MV-4-11 (cell line): Measurements from ENCODE around the gene TWF2.

Experiments
- DNase-seq: peaks from one replicate; lab custom pipeline; 2025; lab: John Stamatoyannopoulos, UW

The TWF2 gene

DNA sequence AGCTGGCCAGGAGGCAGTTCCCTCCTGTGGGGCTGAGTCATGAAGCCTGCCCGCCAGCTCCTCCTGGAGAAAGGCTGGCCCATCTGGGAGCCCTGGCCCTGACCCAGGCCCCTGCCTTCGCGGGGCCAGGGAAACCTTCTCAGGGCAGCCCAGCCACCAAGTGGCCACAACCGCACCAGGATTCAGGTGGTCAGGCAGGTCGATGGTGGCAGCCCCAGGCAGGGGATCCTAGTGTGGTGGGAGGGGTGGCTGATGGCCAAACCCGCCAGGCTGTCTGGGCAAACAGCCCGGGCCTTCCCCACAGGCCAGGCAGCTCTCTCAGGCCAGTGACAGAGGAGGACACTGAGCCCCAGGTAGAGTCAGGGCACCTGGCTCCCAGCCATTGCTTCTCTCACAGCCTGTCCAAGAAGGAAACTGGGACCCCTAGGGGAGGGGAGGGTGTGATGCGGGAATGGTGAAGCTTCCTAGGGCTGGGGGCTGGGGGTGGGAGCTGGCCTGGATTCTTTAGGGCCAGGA, 1.2 kb downstream of the TWF2 start:
- DNase-seq, result peak; percentile 65

DNA sequence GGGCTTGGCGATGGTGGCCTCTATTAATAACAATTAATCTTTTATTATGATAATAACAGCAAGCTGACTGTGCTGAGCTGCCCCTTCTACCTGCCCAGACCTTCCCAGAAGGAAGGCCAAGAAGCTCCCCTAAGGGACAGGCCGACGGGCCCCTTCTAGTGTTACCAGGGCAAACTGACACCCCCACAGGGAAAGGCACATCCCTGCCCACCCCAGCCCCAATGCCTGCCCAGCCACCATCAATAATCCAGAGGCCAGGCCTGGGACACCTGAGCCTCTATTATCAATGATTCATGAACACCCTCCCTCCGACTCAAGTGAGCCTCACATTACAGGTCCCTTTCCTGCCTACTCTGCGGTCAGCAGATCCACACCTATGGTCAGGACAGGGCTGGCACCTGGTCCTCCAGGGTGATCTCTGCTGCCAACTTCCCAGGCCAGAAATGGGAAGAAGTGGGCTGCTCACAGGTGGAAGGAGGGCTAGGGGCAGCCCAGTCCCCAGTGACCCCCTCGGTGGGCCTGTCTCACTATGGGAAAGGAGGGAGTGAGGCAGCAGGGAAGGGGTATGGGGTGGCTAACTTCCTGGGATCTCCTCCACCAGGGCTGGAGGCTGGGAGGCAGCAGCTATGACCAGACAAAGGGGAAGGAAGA, 1.8 kb downstream of the TWF2 start:
- no peak for DNase-seq

DNA sequence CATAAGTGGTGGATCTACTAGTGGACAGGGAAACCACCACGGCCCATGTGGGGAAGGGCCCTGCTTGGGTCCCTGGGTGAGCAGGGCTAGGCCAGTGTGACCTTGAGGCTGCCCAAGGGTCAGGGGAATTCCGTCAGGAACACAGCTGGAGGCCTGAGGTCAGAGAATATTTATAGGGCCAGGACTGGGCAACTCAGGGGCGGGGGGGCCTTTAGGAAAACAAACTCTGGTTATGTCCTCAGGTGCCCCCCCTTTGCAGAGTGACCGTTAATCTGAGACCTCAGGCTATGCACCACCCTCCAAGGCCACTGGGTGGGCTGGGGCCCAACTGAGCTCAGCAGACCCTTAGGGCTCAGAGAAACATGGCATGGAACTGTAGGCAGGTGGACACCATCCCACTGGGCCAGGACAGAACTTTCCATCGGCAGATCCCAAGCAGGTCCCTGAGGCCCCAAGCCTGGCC, 2.5 kb downstream of the TWF2 start:
- DNase-seq, result no peak

DNA sequence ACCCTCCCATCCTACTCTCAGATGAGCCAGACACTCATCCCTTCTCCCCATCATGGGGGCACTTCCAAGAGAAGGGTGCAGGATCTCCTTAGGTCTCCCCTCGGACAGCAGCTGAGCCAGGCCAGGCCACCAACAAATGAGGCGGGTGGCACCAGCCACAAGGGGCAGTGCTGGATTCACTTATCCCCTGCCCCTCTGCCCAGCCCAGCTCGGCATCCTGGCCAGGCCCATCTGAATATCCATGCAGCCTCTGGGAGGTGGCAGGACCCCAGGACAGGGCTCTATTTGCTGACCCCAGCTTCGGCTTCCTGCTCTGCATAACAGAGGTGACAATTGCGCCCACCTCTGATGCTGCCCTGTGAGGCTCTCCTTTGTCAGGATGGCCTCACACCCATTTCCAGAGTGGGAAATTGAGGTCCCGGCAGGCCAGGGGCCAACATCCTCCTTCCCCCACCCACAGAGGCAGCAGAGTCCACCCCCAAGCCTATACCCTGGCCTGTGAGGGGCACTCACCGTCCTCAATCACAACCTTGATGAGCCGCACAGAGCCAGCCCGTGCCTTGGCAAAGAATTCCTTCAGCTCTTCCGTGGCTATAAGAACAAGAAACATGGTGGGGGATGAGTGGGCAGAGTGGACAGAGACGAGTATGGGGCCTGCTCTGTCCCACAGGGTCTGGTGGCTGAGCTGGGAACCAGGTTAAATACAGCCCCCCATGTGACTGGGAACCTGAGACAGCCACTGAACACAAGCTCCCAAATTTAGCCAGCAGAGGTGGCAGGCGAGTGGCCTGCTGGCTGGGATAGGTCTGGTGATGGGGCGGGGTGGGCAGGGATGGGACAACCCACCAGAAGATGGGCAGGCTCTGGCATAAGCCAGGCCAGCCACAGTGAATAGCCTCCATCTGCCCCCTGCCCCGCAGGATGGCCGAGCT, 4.2 kb downstream of the TWF2 start:
- DNase-seq, result no peak

DNA sequence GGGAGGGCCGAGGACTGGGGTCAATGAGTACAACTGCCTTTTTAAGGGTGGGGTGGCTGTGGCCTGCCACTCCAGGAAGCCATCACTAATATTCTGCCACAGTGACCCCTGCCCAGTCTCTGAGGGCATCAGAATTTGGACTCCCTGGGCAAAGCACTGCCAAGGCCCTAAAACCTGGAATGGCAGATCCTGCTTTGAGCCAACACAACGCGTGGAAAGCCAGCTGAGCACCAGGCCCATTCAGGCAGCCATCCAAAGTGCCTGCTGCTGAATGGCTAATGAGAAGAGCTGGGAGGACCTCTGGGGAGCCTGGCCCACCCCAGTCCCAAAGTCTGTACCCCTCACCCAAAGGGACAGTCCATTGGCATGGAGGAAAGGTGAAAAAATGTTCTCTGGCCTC, 5.0 kb downstream of the TWF2 start:
- DNase-seq, result no peak

DNA sequence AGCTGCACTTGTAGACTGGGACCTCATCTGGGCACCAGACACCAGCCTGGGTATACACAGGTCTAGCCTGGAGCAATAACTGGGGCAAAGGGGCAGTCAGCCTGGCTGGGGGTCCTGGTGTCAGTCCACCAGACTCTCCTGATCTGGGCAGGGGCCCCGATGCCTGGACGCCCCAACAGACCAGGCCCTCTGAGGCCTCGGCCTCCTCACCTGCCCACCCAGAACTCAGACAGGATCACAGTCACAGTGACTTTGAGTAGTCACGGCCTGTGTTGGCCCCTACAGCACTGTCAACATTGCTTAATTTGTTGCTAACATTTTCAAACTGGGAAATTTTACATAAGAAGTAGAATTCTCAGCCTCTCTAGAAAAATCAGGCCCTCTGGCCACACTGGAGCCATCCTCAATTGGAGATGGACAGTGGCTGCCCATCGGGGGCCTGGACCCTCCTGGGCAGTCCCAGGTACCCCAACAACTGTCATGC, 5.8 kb downstream of the TWF2 start:
- no peak for DNase-seq

DNA sequence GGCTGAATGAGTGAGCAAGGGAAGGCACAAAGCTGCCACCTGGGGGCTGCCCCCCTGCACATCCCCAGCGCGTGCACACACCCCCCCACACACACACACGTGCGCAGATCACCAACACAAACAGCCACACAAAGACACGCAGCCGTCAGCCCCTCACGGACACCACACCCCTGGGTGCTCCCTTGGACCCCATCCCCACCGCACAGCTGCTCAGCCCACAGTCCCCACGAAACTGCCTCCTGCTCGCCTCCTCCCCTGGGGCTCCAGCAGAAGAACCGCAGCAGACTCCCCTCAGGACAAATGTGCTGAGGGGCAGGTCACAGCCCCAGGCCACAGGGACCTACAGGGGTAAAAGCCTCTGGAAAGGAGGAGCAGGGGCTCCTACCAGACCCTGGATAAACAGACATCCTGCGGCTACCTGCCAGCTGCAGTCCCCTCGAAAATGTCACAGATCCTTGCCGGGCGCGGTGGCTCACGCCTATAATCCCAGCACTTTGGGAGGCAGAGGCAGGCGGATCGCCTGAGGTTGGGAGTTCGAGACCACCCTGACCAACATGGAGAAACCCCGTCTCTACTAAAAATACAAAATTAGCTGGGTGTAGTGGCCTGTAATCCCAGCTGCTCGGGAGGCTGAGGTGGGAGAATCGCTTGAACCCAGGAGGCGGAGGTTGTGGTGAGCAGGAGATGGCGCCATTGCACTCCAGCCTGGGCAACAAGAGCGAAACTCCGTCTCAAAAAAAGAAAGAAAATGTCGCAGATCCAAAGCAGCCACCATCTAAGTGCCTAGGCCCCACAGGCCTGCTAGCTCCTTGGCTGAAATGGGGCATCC, 6.5 kb downstream of the TWF2 start:
- DNase-seq, result peak; percentile 16

DNA sequence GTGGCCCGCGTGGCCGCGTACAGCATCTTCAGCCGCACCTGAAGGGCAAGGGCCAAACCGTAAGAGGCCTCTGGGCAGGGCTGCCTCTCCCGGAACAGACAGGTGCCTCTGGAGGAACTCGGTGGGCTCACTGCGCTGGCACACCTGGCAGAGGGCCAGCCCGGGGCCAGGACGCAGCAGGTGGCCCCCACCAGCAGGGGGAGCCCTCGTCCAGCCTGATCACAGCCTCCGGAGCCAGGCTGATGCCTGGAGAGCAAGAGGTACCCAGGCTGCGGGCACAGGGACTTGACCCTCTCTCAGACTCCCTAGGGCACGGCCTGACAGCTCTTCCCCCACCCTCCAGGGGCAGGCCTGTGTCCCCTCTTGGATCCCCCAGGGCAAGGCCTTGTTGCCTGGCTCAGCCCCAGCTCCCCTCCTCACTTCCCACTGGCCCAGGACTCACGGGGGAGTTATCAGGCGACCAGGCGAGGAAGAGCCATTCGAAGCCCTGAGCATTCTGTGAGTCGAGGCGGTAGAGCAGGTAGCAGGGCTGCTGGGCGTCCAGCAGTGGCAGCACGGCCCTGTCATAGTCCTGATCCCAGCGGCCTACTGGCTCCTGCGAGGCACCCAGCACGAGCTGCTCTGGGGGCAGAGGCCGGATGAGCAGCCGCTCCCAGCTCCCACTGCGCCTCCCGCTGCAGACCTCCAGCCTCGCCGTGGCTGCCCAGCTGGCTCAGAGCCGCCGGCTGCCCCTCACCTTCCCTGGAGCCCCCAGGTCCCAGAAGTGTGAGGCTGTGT, 7.3 kb downstream of the TWF2 start:
- DNase-seq, result peak; percentile 38

DNA sequence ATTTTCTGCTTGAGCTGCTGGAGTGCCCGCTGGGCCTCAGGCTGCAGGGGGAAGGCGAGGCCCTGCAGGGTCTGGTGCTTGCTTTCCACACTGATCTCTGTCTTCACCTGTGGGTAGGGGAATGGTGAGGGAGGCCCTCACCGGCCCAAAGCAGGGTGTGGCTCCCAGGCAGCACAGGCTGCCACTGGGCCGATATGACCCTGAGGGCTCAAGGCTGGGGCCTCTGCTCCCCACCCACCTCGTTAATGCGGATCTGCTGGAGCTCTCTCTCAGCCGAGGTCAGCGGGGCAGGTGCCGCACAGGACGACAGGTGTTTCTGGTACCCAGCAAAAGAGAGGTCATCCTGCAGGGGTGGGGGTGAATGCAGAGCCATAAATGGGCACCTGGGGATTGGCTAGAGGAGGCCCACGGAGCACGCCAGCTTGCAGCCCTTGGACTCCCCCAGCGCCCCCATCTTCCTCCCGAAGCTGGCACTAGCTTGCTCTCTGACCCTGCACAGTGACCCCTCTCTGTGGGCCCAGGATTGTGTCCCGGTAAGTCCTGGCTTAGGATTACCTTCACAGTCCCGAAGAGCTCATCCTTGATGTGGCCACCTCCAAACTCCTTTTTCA, 8.0 kb downstream of the TWF2 start:
- DNase-seq, result no peak

DNA sequence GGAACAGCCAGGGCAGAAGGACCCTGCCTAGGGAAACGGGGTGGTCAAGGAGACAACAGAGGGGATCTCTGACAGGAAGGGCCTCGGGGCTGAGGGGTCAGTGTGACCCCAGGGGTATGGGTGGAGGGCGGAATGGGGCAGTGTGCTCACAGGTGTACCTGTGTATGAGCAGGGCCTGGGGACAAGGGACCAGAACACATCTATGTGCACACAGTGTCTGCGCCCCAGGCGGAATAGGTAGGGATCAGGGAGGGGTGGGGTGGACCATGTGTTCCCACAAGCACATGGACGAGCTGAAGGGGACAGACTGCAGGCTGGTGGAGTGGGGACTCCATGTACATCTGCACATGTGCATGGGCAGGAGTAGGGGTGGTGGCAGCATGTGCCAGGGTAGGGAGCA, 8.5 kb downstream of the TWF2 start:
- DNase-seq, result no peak

DNA sequence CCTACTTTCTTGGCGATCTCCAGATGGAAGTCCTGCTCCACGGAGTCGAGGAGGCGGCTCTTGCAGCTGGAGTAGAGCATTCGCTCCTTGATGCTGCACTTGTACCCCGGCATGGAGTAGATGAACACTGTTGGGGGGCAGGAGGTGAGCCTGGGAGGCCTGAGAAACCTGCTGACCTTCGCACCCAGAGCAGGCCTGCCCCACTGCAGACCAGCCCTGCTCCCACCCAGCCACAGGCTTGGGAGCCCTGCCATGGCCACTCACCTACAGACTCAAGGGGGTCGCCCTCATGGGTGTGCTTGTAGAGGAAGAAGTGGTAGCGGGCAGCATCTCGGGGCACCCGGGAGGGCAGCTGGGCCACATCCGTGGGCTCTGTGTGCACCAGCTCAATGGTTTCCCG, 9.3 kb downstream of the TWF2 start:
- DNase-seq, result no peak

DNA sequence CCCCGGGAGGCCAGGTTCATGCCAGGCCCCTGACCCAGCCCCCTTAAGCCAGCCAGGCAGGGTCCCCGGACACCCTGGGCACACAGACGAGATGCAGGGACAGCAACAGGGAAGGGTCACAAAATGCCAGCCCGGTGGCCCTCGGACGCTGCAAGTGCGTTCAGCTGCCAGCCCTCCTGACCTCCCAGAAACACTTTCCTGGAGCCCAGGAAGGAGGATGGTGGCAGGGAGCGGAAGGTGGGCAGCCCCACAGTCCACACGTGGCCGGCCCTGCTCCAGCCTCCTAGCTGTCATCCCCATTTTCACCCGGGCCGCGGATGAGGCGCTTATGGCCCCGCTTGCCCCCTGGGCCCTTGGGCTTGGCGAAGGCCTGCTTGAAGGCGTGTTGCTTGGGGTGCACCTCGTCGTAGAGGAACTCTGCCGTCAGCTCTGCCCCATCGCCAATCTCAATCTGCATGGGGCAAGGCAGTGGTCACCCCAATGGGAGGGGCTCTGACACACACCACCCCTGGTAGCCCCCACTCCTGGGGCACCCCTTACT, 10.1 kb downstream of the TWF2 start:
- DNase-seq, result no peak

DNA sequence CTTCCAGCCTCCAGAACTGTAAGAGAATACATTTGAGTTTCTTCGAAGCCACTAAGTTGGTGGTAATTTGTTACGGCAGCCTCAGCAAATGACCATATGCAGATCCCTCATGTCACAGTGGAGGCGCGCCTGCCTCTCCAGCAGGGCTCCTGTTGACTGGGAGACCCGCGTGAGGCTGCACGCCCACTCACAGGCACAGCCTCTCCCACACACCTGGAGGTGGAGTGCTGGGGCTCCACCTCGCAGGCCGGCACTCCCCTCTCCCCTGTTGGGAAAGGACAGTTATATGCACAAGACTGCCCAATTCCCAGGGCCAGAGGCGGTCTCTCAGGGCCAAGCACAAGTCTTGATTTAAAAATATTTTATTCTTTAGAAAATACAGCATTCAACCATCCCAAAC, 10.7 kb downstream of the TWF2 start:
- no peak for DNase-seq

DNA sequence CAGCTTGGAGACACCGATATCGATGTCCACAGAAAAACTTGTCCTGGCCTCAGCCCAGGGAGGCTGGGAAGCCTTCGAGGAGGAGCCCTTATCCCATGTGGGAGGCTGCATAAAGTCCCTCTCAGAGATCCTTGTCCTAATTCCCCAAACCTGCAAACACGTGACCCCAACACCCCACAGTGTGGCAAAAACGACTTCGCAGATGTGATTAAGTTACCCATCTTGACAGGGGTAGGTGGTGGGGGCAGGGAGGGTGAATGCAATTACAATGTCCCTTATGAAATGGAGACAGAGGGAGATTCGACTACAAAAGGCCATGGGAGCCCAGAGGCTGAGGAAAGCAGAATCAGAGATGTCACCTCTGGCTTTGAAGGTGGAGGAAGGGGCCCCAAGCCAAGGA, 11.2 kb downstream of the TWF2 start:
- DNase-seq, result no peak

DNA sequence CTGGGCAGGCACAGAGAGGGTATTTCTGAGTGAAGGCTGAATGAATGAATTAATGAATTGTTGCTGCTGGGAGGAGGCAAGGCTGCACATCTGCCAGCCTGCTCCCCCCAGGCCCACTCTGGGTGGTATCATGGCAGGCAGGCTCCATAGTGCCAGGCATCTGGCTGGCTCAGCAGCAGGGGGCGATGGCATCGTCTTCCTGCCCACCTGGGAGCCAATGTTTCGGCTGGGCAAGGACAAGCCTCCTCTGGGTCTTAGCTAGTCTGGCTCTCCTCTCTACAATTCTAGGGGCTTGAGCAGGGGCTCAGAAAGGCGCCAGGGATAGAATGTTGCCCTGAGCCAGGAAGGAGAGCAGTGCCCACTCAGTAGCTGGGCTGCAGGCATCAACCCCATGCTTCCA, 11.8 kb downstream of the TWF2 start:
- no peak for DNase-seq

DNA sequence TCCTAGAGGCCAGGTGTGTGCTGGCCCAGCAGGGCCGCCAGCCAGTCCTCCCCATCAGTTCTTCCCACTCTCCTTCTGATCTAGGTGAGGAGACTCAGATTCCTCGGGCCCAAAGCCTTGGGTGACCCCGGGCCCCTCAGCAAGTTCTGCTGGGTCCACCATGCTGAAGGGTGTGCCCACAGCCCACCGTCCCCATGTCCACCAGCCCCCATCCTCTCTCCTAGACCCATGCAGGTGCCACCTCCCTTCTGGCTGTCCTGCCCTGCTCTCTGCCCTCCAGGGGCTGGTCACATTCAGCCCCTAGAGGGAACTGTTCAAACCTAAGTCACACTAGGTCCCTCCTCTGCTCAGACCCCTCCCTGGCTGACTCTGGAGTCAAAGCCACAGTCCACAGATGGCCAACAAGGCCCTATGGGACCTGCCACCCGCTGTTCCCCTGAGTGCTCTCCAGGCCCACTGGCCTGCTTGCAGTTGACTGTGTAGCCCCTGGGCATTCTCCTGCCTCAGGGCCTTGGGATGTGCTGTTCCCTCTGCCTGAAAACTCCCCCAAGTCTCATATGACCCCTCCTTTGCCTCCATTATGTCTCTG, 12.6 kb downstream of the TWF2 start:
- DNase-seq, result no peak

DNA sequence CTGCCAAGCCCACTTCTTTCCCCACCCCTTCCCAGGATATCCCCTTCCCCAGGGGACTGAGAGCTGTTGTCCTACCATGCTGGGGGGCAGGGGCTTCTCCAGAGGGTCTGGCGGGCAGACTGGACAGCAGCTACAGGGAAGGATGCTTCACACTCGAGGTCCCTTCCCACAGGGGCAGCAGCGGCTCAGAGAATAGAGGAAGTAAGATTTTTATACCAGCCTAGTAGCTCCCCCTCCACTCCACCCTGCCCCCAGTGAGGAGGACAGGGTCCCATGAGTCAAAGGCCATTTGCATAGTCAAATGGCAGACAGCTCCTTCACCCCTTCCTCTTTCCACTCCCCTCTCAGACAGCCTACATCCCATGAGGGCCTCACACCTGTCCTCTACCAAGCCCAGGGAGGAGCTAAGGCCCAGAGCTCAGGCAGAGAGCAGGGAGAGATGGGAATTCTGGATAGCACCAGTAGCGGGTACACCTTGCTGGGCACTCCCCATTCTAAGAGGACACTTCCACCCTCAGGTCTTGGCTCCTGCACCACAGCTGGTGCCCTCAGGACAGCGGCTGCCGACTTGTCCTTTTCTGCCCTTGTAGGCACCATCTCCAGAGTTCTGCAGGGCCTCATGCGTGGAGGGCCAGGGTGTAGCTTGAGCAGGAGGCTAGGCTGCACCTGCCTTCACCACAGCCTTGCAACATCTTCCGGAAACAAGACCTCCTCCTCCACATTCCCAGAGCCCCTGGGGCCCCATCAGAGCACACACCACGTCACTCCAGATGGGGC, 13.3 kb downstream of the TWF2 start, which contains the start of gene TLR9:
Gene TLR9, minus strand, starts transcription at position 194 of the 777 bp plus-strand sequence. Its CDS starts 116 bp downstream, at position 78.
- peak; percentile 94 for DNase-seq

DNA sequence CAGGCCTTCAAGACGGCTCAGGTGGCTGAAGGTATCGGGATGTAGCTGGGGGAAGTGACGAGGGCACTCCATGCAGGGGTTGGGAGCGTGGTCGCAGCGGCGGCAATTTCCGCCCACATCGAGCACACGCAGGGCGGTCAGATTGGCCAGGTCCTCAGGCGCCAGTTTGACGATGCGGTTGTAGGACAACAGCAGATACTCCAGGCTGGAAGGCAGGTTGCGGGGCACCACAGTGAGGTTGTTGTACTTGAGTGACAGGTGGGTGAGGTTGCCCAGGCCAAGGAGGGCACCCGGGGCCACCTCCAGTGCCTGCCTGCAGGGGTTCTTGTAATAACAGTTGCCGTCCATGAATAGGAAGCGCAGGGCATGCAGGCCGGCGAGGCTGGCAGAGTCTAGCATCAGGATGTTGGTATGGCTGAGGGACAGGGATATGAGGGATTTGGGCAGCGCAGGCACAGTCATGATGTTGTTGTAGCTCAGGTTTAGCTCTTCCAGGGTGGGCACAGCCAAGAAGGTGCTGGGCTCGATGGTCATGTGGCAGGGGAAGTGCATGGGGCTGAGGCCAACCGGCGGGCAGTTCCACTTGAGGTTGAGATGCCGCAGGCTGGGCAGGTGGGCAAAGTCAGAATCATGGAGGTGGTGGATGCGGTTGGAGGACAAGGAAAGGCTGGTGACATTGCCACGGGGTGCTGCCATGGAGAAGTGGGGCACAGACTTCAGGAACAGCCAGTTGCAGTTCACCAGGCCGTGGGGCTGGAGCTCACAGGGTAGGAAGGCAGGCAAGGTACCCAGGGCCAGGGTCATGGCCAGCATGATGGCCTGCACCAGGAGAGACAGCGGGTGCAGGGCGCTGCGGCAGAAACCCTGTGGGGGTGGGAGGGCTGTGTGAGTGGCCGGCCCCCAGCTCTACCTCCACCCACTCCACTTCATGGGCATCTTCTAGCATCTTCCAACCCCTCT, 15.2 kb downstream of the TWF2 start:
- DNase-seq, result no peak
